GM19025 (cell line): ENCODE measurements around the gene FOXO3.

Experiments
- ATAC-seq: cut with Tn5 transposase; IDR thresholded peaks from one replicate; pipeline ENCODE4 v1.9.1; 2021; ENCODE audit warnings: mild to moderate bottlenecking, low read depth, moderate library complexity; ENCODE audit not compliant: unreplicated experiment

The FOXO3 gene

DNA sequence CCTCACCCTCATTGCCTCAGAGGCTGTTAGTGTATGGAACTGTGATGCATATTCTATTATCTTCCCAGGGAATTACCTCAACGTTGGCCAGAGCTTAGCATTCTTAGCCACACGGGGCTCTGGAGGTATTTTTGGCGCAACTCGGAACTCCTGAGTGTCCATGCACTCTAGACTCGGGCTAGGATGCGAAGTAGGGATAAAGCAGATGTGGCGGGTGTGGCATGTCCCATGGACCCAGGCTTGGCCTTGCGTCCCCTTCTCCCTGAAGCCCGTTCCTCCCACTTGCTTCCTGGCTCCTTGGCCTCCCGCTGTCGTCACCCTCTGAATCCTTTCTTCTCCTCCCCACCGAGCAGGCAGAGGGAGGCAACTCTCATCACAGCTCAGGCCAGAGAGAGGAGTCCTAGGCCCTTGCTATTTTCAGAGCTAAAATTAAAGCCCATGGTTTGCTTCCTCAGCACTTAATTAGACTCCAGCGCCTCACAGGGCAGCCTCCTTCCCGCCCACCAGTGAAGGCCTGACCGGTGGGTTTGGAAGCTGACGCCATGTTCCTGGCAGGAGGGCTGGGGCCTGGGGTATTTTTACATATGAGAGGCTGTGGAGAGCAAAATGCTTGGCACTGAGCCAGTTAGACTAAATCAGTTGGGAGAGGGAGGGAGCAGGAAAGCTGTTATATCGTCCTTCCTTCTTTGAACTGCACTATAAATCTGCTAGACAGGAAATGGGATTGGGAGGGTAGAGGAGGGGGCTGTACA lies 138.7 kb downstream of the FOXO3 start:
- ATAC-seq: no peak

DNA sequence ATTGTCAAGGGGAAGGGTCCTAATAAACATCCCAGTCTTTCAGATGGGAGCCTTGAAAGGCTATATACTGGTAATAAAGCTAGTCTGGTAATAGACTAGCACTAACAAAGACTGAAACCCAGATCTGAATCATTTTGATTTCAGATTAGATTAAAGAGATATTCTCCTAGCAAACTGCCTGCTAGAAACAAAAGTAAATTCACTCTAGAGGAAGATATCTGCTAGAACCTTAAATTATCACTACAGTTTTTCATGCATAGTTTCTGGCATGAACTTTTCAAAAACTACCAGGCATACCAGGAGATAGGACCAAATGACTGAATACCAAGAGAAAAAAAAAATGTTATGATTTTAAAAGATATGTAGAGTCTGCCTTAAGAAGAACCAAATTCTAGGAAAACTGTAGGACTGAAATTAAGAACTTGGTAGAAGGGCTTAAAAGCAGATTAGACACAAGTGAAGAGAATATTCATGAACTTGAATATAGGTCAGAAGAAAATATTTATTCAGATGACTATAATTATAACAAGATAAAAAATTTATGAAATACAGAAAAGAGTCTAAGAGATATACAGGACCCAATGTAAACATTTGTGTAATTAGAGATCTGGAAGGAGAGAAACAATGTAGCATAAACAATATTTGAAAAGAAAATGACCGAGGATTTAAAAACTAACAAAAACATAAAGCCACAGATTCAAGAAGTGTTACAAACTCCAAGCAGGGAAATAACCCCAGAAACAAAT lies 141.6 kb downstream of the FOXO3 start:
- no peak for ATAC-seq

DNA sequence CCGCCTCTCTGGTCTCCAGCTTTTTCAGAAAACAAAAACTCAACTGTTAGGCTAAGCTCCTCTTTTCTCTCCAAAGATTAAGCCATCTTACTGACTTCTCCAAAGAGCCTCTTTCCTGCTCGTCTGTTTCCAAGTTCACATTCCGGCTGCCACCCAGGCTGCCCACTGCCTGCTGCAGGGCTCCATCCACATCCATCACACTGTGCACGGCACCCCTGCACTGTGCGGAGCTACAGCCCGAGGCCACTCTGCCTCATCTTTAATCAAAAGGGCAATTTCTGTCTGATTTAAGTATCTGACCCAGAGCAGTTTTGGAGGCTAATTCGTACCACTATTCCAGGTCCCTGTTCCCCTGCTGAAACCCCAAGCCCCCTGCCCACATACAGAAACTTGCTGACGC lies 145.9 kb downstream of the FOXO3 start:
- ATAC-seq: no peak

DNA sequence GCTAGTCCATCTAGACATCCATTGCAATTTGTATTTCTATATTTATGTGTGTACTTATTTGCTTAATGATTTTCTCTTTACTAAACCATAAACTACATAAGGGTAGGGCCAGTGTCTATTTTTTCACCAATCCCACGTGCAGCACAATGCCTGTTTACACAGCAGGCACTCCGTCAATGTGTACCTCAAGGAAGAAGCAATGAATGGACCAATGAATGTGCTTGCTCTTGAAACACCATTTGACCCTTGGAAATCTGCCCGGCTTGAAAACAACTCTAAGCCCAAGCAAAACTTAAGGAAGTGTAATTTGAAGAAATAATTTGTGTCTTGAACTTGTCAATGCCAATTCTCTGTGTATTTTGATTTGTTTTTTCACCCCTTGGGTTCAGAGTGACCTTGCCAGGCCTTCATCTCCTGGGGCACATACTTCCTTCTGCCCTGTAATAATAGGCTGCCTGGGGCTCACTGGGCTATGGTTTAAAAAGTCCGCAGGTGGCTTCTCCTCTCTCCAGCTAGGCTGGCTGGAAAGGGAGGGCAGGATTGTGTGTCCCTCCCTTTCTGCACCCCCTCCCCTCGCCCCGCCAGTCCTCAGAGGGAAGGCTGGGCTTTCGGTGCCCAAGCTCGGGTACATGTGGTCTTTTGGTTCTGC lies 146.7 kb downstream of the FOXO3 start:
- no peak for ATAC-seq

DNA sequence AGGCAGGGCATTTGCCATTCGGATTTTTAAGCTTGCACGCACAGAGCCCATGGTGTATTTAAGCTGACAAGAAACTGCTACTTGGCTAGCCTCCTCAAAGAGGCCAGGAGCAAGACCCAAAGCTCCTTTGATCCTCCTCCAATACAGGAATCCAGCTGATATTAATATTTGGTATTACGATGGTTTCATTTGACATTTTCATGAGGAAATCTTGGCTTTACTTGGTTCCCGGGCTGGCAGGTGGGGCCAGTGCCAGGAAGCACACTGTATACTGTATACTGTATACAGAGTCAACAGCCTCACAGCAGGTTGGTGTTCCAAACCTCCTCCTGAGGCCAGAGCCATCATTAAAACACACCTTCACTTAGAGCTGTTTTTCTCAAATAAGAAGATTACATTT lies 149.3 kb downstream of the FOXO3 start:
- ATAC-seq: no peak

DNA sequence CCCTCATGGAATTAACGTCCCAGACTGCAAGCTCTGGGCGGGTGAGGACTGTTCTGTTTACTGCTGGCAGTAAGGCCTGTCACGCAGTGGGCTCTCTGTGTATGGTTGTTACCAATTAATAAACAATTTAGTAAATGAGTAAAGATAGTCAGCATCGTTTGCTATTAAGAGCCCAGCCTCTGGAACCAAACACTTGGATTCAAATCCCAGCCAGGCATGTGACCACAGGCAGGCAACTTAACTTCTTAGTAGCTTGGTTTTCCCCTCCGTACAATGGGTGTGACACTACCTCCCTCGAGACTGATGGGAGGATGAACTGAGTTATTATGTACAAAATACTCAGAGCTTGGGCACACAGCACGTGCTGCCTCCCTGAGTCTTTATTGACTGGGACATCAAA lies 149.8 kb downstream of the FOXO3 start:
- no peak for ATAC-seq

DNA sequence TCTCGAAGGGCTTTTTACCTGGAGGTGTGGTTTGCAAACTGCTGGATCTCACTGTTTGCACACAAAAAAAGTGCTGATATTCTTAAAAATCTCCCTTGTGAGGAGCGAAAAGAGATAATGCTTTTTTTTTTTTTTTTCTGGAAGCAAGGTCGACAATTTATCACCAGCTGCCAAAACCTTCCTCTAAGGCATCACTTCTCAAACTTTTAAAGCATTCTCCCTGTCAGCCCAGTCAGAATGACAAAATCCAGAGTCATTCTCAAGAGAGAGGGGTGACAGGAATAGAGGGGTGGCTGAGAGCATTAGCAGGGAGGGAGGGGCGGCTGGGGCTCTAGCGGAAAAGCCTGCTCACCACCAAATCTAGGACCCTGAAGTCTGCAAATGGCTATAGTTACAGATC lies 150.4 kb downstream of the FOXO3 start:
- no peak for ATAC-seq

DNA sequence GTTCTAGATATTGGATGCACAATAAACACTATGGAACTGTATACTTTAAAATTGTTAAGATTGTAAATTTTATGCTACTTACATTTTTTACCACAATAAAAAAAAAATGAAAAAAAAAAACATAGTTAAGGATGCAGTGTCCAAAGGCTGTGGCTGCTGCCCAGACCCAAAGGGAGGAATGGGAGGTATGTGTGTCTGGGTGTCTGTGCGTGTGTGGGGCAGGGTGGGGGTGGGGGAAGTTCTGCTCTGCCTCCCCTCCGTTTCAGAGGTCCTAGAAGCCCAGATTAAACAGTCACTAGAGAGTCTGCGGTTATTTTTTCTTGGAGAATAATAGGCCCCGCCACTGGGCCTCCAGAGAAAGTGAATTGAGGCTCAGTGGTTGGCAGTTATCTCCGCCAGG lies 151.1 kb downstream of the FOXO3 start:
- ATAC-seq: no peak

DNA sequence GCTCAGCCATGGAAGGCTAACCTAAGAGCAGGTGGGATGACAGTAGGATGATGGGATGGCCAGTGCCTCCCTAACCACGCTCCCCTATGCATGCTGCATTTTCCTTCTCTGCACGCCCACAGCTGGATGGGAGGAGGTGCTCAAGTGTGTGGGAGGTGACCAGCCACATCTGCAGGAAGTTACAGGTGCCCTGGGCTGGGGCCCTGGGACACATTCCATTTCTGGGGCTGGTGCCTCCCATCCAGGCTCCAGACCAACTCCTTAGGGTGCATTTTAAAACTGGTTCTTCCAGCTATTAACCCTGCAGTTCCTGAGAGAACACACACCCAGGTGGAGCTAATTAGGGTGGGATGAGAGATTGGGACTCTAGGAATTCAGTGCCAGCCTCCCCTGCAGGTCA lies 152.2 kb downstream of the FOXO3 start:
- no peak for ATAC-seq

DNA sequence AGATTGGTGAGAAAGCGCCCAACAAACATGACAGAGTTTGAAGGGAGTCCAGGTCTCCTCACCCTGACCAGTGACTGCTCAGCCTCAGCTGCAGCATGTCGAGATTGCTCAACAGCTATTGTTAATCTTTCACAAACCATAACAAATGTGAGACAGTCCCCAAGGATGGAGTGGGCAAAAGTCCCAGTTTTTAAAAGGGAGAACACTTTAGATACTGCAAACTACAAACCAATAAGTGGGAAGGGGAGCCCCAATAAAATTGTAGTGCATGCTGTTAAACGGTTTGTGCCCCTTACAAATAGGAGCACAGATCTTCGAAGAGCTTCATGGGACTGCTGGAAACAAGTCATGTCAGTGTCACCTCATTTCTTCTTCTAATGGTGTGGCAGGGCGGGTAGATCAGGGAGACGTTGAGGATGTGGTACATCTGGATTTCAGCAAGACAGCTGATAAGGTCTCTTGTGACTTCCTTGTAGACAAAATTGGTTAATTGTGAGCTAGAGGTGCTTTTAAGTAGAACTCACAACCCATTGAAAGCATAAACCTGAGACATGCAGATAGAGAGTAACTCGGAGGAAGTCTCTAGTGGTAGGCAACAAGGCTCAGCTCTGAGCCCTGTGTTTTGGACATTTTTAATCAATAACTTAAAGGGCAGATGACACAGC lies 153.5 kb downstream of the FOXO3 start:
- no peak for ATAC-seq

DNA sequence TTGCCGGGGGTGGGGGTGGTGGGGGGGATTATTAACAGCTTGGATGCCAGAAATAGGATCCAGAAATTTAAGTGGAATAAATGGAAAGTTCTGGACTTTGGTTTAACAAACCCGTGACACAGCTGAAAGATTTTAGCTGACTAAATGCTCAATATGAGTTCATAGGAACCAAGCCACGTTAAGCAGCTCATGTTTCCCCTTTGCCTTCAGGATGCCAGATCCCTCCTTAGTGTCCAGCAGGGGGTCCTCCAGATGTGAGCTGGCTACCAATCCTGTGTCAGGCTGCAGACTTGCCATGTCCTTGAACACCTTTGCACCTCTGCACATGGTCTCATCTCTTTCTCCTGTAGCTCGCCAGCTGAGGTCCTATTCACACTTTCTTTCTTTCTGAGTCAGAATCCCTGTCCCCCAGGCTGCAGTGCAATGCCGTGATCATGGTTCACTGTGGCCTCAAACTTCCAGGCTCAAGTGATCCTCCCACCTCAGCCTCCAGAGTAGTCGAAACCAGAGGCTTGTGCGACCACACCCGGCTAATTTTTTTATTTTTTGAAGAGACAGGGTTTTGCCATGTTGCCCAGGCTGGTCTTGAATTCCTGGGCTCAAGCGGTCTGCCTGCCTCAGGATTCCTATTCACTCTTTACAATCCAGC lies 154.2 kb downstream of the FOXO3 start:
- ATAC-seq: no peak

DNA sequence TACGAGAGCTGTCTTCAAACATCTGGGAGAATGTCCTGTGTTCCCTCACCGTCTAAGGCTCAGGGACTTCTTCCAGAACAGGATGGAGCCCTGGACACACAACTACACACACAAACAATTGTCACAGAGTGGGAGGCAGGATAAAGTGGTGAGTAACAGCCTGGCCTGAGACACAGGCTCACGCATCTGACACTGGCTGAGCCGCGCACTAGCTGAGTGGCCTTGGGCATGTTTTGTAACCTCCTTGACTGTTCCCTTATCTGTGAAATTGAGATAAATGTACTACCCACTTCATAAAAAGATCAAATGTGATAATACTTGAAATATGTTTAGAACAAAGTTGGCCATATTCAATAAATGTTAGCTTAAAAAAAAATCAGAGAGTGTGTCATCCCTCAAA lies 155.1 kb downstream of the FOXO3 start:
- no peak for ATAC-seq

DNA sequence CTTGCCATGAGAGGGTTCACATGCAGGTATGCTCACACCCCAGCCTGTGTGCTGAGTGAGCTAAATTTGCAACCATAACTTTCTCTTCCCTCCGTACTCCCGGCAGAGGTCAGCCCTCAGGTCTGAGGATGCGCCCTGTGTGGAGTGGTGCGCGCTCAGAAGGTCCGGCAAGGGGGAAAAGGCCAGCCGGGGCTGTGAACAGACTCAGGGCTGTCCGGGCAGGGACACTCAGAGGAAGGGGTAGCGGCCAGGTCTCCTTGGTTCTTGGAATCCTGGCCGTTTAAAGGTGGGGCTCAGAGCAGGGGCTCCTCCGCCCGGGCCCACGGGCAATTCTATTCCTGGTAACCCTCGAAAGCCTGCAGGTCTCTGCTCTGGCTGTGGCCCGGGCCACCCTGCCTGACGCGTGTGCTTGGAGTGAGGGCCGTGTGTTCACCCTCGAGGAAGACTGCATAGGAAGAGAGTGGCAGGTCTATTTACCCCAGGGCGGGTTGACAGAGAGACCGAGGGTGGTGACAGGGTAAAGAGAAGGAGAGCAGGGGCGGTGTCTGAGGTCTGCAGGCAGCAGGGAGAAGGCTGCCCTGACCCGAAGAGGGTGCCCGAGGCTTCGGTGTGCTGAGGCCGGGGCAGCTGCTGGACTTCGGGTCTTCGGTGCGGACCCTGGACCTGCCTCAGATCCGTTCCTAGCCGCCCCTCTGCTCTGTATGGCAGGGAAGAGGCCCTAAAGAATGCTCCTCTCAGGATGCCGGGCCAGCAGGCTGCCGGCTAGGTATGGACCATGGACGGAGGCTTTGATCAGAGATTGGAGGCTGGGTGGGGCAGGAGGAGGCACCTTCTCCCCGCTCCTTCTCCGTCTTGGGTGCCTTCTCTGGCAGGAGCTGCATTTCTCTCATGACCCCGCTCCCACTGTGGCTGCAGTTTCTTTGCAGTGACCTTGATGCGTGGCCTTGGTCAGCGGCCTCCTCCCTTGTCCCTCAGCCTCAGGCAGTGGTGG lies 156.4 kb downstream of the FOXO3 start:
- no peak for ATAC-seq

DNA sequence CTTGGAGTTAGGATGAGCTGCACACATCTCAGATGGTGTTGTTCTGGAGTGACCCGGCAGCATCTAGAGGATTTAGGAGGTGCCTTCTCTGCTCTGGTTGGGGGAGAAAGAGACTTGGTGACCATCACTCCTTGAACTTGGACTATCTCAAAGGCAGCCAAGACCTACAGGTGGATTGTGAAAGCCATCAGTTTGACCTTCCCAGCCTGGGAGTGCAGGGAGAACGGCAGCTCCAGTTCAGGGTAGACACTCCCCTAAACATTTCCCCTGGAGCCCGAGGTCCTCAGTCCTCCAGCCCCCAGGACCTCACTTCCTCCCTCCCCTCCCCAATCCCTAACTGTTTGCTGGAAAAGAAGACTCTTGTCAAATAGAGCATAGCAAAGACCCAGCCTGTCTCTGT lies 158.8 kb downstream of the FOXO3 start:
- ATAC-seq: no peak

DNA sequence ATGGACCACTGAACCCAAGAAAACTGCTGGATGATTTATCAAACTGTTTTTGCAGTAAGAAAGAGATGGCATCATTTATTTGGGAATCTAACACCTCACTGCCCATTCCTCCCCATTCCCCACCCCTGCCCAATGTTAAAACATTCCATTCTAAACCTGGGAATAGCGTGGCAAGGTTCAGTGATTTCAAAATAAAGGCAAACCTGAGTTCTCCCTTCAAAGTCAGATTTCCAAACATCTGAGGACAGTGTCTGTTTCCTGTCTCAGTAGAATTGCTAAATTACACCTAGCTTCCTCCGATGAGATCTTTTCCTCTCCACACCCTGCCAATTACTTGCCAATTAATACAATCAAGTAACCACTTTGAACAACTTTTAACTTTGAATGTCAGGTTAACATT lies 160.1 kb downstream of the FOXO3 start:
- no peak for ATAC-seq

DNA sequence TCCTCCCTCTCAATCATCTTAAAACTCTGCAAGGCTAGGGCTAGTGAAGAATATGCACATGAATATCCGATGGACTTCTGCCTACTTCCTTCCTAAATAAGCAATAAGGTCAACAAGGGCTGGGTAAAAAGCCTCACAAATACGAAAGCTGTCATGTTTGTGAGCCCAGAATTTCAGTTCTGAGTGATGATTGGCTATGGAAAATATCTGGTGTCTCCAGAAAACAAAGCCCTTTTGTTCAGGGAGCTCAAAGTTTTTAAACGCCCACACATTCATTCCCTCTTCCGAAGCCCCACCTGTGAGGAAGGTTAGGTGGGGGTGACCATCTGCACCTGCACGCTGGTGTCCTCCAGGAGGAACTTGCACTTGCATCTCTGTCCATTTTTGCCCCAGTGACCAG lies 160.6 kb downstream of the FOXO3 start:
- no peak for ATAC-seq

DNA sequence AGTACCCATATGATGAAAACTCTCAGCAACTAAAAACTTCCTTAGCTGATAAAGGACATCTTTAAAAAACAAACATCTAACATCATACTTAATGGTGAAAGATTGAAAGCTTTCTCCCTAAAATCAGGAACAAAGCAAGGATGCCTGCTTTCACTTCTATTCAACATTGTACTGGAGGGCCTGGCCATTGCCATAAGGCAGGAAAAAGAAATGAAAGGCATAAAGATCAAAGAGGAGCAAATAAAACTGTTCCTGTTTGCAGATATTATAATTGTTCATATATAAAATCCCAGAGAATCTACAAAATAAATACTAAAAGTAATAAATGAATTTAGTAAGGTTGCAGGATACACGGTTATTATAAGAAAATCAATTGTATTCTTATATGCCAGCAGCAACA lies 162.9 kb downstream of the FOXO3 start:
- no peak for ATAC-seq

DNA sequence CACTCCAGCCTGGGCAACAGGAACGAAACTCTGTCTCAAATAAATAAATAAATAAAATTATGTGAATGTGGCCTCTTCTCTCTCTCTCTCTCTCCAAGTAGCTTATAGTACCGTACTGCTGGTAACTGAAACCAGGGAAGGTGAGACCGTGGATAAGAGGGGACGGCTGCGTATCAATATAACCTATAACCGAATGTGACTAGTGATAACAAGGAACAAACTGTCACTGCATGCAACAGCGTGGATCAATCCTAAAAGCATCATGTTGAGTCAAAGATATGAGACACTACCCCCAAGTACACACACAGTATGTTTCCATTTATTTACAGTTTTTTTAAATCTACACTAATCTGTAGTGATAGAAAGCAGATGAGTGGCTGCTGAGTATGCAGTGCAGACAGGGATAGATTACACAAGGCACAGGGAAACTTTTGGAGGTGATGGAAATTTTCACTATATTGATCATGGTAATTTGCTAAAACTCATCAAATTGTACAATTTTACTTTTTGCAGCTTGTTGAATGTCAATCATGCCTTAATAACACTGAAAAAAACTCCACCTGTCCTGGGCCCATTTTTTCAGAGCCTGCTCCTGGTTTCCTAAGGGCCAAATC lies 166.1 kb downstream of the FOXO3 start:
- no peak for ATAC-seq
